Testis (tissue), 2 donors: ENCODE results near the gene MLLT10.

ENCODE experiments used
- CTCF ChIP-seq, 3 experiments: fragments of 450-650 bp in 2 of 3; fragments of 200-600 bp in 1 of 3; sonication (generic) in 1 of 3; IDR thresholded peaks; one replicate each; pipeline ENCODE4 v1.5.1; 2016 to 2019; ENCODE audit warnings: antibody characterized with exemption in 3 of 3, mild to moderate bottlenecking in 2 of 3, moderate library complexity in 1 of 3
- POLR2A ChIP-seq: fragments of 450-650 bp; IDR thresholded peaks from one replicate; pipeline ENCODE4 v1.6.1; 2017; ENCODE audit warnings: antibody characterized with exemption, mild to moderate bottlenecking, moderate library complexity

DNA sequence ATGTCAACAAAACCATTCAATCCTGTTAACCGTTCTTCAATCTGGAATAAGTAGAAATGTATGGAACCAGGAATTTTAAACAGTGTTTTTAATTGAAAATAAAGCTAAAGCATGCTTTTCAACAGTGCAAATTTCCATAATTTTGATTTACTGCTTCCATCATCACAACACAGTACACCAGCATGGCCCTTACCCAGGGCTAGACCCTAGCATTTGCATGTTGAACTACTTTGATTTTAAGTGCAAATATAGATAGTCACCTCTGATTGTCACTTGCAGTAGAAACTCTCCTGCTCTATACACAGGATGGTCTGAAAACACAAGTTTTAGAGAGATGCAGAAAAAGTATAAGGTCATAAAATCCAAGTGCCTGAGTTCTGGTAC, 20.6 kb upstream of the MLLT10 start:
- TF ChIP-seq POLR2A (no peak), CTCF (IDR thresholded peaks at IDR 0.05) (no peak)
